Measurements from ENCODE around the gene SPEN.

Gene SPEN

GRCh38 chr1:15941899-15942660, 94.6 kb downstream of the SPEN start:
- H3K27ac ChIP-seq (ENCODE audit: low read length), result no peak overlapping the region
- H3K36me3 ChIP-seq (ENCODE audit: control insufficient read depth, low read depth, low read length), result peaks cover 53% of the 10 kb centered on the region
- no peaks in the 10 kb centered on the region for H3K9me3 ChIP-seq (ENCODE audit: control insufficient read depth, low read depth, low read length)
- no peaks in the 10 kb centered on the region for H3K4me1 ChIP-seq (ENCODE audit: control insufficient read depth, low read depth, low read length)
- no peak overlapping the region for H3K9ac ChIP-seq (ENCODE audit: low read length)
- no peak overlapping the region for H3K4me3 ChIP-seq (ENCODE audit: low read length)
- H3K27me3 ChIP-seq (ENCODE audit: control insufficient read depth, insufficient read depth, low read length), result no peaks in the 10 kb centered on the region

GRCh38 chr1:15942661-15943327, 95.3 kb downstream of the SPEN start:
- Histone ChIP-seq H3K4me3 (ENCODE audit: low read length) (no peak overlapping the region), H3K36me3 (ENCODE audit: control insufficient read depth, low read depth, low read length) (peaks cover 46% of the 10 kb centered on the region), H3K9me3 (ENCODE audit: control insufficient read depth, low read depth, low read length) (no peaks in the 10 kb centered on the region), H3K27me3 (ENCODE audit: control insufficient read depth, insufficient read depth, low read length) (no peaks in the 10 kb centered on the region), H3K4me1 (ENCODE audit: control insufficient read depth, low read depth, low read length) (no peaks in the 10 kb centered on the region), H3K27ac (ENCODE audit: low read length) (no peak overlapping the region), H3K9ac (ENCODE audit: low read length) (no peak overlapping the region)

GRCh38 chr1:15943328-15943991, 96.0 kb downstream of the SPEN start:
- Histone ChIP-seq H3K27me3 (ENCODE audit: control insufficient read depth, insufficient read depth, low read length) (no peaks in the 10 kb centered on the region), H3K36me3 (ENCODE audit: control insufficient read depth, low read depth, low read length) (peaks cover 45% of the 10 kb centered on the region), H3K4me3 (ENCODE audit: low read length) (no peak overlapping the region), H3K9ac (ENCODE audit: low read length) (no peak overlapping the region), H3K4me1 (ENCODE audit: control insufficient read depth, low read depth, low read length) (peaks cover under 1% of the 10 kb centered on the region), H3K9me3 (ENCODE audit: control insufficient read depth, low read depth, low read length) (no peaks in the 10 kb centered on the region), H3K27ac (ENCODE audit: low read length) (no peak overlapping the region)

GRCh38 chr1:15943992-15944307, 96.4 kb downstream of the SPEN start:
- no peaks in the 10 kb centered on the region for H3K27me3 ChIP-seq (ENCODE audit: control insufficient read depth, insufficient read depth, low read length)
- no peaks in the 10 kb centered on the region for H3K9me3 ChIP-seq (ENCODE audit: control insufficient read depth, low read depth, low read length)
- H3K9ac ChIP-seq (ENCODE audit: low read length), result no peak overlapping the region
- H3K4me1 ChIP-seq (ENCODE audit: control insufficient read depth, low read depth, low read length), result peaks cover 3% of the 10 kb centered on the region
- H3K27ac ChIP-seq (ENCODE audit: low read length), result no peak overlapping the region
- H3K4me3 ChIP-seq (ENCODE audit: low read length), result no peak overlapping the region
- peaks cover 40% of the 10 kb centered on the region for H3K36me3 ChIP-seq (ENCODE audit: control insufficient read depth, low read depth, low read length)

DNA sequence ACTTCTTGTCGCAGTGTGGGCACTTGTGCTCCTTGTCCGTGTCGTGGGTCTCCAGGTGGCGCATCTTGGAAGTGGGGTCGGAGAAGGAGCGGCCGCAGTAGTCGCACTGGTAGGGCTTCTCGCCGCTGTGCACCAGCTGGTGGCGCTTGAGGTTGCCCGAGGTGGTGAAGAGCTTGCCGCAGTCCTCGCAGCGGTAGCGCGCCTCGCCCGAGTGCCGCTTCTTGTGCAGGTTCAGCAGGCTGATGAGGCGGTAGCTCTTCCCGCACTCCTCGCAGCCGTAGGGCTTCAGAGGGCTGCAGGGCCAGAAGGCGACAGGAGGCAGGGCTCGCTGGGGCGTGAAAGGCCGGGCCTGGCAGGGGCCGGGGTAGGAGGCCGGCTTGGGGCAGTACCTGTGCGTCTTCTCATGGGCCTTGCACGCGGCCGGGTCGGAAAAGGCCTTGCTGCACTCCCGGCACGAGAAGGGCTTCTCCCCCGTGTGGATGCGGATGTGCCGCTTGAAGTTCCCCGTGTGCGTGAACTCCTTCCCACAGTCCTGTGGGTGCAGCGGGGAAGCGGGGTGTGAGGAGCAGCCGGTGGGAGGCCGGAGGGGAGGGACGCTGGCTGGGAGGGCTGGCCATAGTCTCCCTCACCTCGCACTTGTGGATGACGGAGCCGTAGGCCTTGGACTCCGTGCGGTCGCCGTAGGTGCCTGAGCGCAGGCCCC, 97.0 kb downstream of the SPEN start:
- peaks cover 8% of the 10 kb centered on the region for H3K4me1 ChIP-seq (ENCODE audit: control insufficient read depth, low read depth, low read length)
- peaks cover 35% of the 10 kb centered on the region for H3K36me3 ChIP-seq (ENCODE audit: control insufficient read depth, low read depth, low read length)
- H3K4me3 ChIP-seq (ENCODE audit: low read length), result no peak overlapping the region
- H3K9ac ChIP-seq (ENCODE audit: low read length), result no peak overlapping the region
- no peaks in the 10 kb centered on the region for H3K27me3 ChIP-seq (ENCODE audit: control insufficient read depth, insufficient read depth, low read length)
- no peak overlapping the region for H3K27ac ChIP-seq (ENCODE audit: low read length)
- no peaks in the 10 kb centered on the region for H3K9me3 ChIP-seq (ENCODE audit: control insufficient read depth, low read depth, low read length)

DNA sequence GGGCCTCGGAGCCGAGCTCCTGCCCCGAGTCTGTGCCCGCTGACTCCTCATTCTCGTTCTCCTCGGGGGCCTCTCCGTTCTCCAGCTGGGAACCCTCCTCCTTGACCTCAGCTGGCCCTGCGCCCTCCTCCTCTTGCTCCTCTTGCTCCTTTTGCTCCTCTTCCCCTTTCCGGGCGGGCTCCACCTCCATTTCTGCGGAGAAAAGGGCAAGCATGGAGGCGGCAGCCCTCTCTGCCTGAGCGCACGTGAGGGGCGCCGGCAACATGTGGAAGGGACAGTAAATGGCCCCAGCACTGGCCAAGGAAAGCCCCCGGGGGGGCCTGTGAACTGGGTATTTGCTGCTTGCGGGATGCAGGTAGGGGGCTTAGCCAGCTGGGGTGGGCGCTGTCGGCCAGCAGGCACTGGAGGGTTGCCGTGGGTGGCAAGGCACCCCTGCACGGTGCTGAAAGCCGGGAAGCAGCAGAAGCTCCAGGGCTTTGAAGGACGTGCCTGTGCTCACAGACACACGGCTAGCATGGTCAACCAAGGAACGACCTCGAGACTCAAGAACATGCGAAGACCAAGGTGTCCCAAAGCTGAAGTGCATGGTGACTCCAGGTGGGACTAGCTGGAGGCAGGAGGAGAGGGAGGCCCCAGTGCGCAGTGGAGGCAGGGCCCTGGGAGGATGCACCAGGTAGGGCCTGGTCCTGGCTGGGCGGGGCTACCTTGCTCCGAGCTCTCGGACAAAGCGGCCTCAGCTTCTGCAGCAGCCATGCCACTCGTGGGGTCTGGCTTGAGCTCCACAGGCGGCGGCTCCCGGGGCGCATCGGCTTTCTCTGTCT, 97.7 kb downstream of the SPEN start:
- no peak overlapping the region for H3K9ac ChIP-seq (ENCODE audit: low read length)
- no peaks in the 10 kb centered on the region for H3K27me3 ChIP-seq (ENCODE audit: control insufficient read depth, insufficient read depth, low read length)
- no peak overlapping the region for H3K4me3 ChIP-seq (ENCODE audit: low read length)
- H3K4me1 ChIP-seq (ENCODE audit: control insufficient read depth, low read depth, low read length), result peaks cover 13% of the 10 kb centered on the region
- H3K36me3 ChIP-seq (ENCODE audit: control insufficient read depth, low read depth, low read length), result peaks cover 31% of the 10 kb centered on the region
- H3K27ac ChIP-seq (ENCODE audit: low read length), result no peak overlapping the region
- H3K9me3 ChIP-seq (ENCODE audit: control insufficient read depth, low read depth, low read length), result no peaks in the 10 kb centered on the region

DNA sequence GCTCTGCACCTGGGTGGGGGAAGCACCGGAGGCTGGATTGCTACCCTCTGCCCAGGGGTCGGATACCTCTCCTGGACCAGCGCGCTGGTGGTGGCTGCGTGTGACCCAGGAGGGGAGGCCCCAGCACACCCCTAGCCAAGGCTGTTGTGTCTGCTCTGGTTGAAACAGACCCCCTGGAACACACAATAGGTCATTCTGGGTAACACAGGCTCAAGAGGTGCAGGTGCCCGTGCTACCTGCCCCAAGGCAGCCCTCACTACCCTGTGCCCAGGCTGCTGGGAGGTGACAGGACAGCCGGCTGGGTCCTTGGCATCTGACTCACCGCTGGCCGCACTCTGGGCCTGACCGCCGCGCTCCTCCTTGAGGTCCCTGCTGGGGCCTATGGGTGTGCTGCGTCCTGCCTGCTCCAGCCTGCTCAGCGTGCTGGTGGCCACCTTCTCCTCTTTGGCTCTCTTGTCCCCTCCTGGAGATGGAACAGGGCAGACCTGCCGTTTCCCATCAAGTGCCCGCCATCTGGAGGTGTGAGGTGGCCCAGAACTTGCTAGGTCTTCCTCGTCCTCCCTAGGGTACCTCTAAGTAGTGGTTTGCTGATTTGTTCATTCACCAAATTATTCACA, 98.4 kb downstream of the SPEN start:
- Histone ChIP-seq H3K9ac (ENCODE audit: low read length) (no peak overlapping the region), H3K36me3 (ENCODE audit: control insufficient read depth, low read depth, low read length) (peaks cover 27% of the 10 kb centered on the region), H3K4me3 (ENCODE audit: low read length) (no peak overlapping the region), H3K27me3 (ENCODE audit: control insufficient read depth, insufficient read depth, low read length) (no peaks in the 10 kb centered on the region), H3K9me3 (ENCODE audit: control insufficient read depth, low read depth, low read length) (no peaks in the 10 kb centered on the region), H3K27ac (ENCODE audit: low read length) (no peak overlapping the region), H3K4me1 (ENCODE audit: control insufficient read depth, low read depth, low read length) (peaks cover 14% of the 10 kb centered on the region)

GRCh38 chr1:15946571-15947381, 99.3 kb downstream of the SPEN start:
- Histone ChIP-seq H3K27me3 (ENCODE audit: control insufficient read depth, insufficient read depth, low read length) (no peaks in the 10 kb centered on the region), H3K9me3 (ENCODE audit: control insufficient read depth, low read depth, low read length) (no peaks in the 10 kb centered on the region), H3K4me1 (ENCODE audit: control insufficient read depth, low read depth, low read length) (peaks cover 14% of the 10 kb centered on the region), H3K36me3 (ENCODE audit: control insufficient read depth, low read depth, low read length) (peaks cover 27% of the 10 kb centered on the region), H3K27ac (ENCODE audit: low read length) (no peak overlapping the region), H3K9ac (ENCODE audit: low read length) (no peak overlapping the region), H3K4me3 (ENCODE audit: low read length) (no peak overlapping the region)

- Histone ChIP-seq H3K9me3 (ENCODE audit: control insufficient read depth, low read depth, low read length) (no peaks in the 10 kb centered on the region), H3K4me3 (ENCODE audit: low read length) (no peak overlapping the region), H3K4me1 (ENCODE audit: control insufficient read depth, low read depth, low read length) (peaks cover 14% of the 10 kb centered on the region), H3K36me3 (ENCODE audit: control insufficient read depth, low read depth, low read length) (peaks cover 23% of the 10 kb centered on the region), H3K9ac (ENCODE audit: low read length) (no peak overlapping the region), H3K27ac (ENCODE audit: low read length) (no peak overlapping the region), H3K27me3 (ENCODE audit: control insufficient read depth, insufficient read depth, low read length) (no peaks in the 10 kb centered on the region)
Observed at GRCh38 chr1:15947382-15948090, 100.0 kb downstream of the SPEN start.
